ENCODE measurements around the gene AMH. TPM values are rescaled to one million over a fixed set of nuclear protein-coding genes. Genes with fewer than 3 reads are reported as not detected.
A peak's percentile ranks its signal among the peaks of the same experiment; 100 is the strongest.

The AMH gene
- total and polyA plus RNA-seq, 2 of the 4 experiments (the other 2 are of a cell fraction): 0.86 TPM; not detected in 1

- Histone ChIP-seq H3K18ac (ENCODE audit: low read depth, low read length) (no peak overlapping the region), H2AFZ (replicated peaks; ENCODE audit: low read length, poor library complexity) (no peak overlapping the region), H3K9me1 (ENCODE audit: insufficient read depth, low read length) (no peaks in the 10 kb centered on the region), H3K36me3 (ENCODE audit: control insufficient read depth, insufficient read depth, low read length) (peaks cover 71% of the 10 kb centered on the region), H3K4ac (ENCODE audit: low read depth, low read length) (no peak overlapping the region), H3K27ac (ENCODE audit: insufficient read depth, low read length) (no peak overlapping the region), H3K79me1 (ENCODE audit: low read depth in 1 of 2, low read length in 2 of 2) (peaks cover 6 to 23% of the 10 kb centered on the region in 2 experiments; a peak in 3 of 4 replicates), H3K14ac (replicated peaks; ENCODE audit: low read depth, low read length) (no peak overlapping the region), H3K4me2 (ENCODE audit: low read depth, low read length) (no peak overlapping the region), H3K9ac (ENCODE audit: low read depth, low read length) (no peak overlapping the region), H3K4me3 (ENCODE audit: insufficient read depth, low read depth, low read length) (no peak overlapping the region), H2BK15ac (ENCODE audit: low read depth, low read length) (no peak overlapping the region), H2AK5ac (ENCODE audit: low read depth, low read length) (no peak overlapping the region), H3K4me1 (ENCODE audit: control insufficient read depth, insufficient read depth, low read length) (no peaks in the 10 kb centered on the region), H3K56ac (ENCODE audit: extremely low read depth, insufficient read depth, low read length) (no peak overlapping the region), H2AK9ac (replicated peaks; ENCODE audit: low read depth, low read length, poor library complexity) (peak overlapping the region; percentile 65), H3K27me3 (ENCODE audit: control insufficient read depth, insufficient read depth, low read length) (no peaks in the 10 kb centered on the region), H4K91ac (ENCODE audit: insufficient read depth, low read depth, low read length) (no peak overlapping the region), H3K23ac (ENCODE audit: low read depth, low read length) (no peak overlapping the region), H3K9me3 (ENCODE audit: control insufficient read depth, insufficient read depth, low read length) (no peaks in the 10 kb centered on the region), H2BK20ac (ENCODE audit: low read depth, low read length) (no peak overlapping the region), H4K5ac (ENCODE audit: low read depth, low read length) (no peak overlapping the region), H4K20me1 (ENCODE audit: insufficient read depth, low read length) (peaks cover 8% of the 10 kb centered on the region; the same call in 1 of the 2 replicates), H2BK5ac (ENCODE audit: low read depth, low read length, poor library complexity, severe bottlenecking) (no peak overlapping the region), H2BK120ac (ENCODE audit: low read depth, low read length) (no peak overlapping the region), H4K8ac (ENCODE audit: low read depth in 2 of 2, low read length in 2 of 2) (no peak overlapping the region)
- CTCF ChIA-PET: no interaction called here
- TF ChIP-seq MAFK (IDR thresholded peaks at IDR 0.05; ENCODE audit: low read depth, low read length) (no peak), MXI1 (IDR thresholded peaks at IDR 0.05; ENCODE audit: borderline replicate concordance, low read depth, low read length) (no peak), NFE2L2 (IDR thresholded peaks at IDR 0.05; ENCODE audit: low read depth, low read length) (no peak), RCOR1 (IDR thresholded peaks at IDR 0.05; ENCODE audit: insufficient replicate concordance, low read length) (no peak), POLR2A (IDR thresholded peaks at IDR 0.05; ENCODE audit: low read depth, low read length) (no peak), SMC3 (IDR thresholded peaks at IDR 0.05; ENCODE audit: low read depth, low read length) (peak; percentile 34), ELK1 (IDR thresholded peaks at IDR 0.05; ENCODE audit: borderline replicate concordance, low read depth, low read length) (no peak), FOS (IDR thresholded peaks at IDR 0.05; ENCODE audit: low read depth, low read length) (no peak), MAZ (IDR thresholded peaks at IDR 0.05; ENCODE audit: borderline replicate concordance, low read depth, low read length) (no peak), RAD21 (IDR thresholded peaks at IDR 0.05; ENCODE audit: low read length) (no peak), CTCF (conservative IDR thresholded peaks at IDR 0.05; ENCODE audit: low read depth, low read length) (peak; percentile 28; the same call in 1 of the 2 replicates), CHD1 (IDR thresholded peaks at IDR 0.05; ENCODE audit: low read depth, low read length) (no peak)
- in situ Hi-C loops (cut with MboI; ENCODE audit: low sequenced_read_pairs) (no loop called here), dilution Hi-C loops (cut with HindIII; ENCODE audit: low sequenced_read_pairs, unreplicated experiment) (no loop called here), intact Hi-C loops (cut with micrococcal nuclease) (no loop called here)
- DNase-seq: no peak
- no TSS peak for BruUV-seq (replicated peaks)
- POLR2A ChIA-PET (ENCODE audit: unreplicated experiment): no interaction called here
- WGBS, 2 experiments (ENCODE audit: extremely low coverage in 2 of 2, insufficient read length in 1 of 2): 89% methylated on average over 5 of the region's 20 CpGs; no CpG with 5 or more reads in 1 of the 2 experiments
- ATAC-seq (ENCODE audit: low read depth): no peak
Measured at GRCh38 chr19:2221918-2222317, 27.2 kb upstream of the AMH start.

All from IMR-90 (cell line).